ENCODE results near the gene NANOS2. TPM values are rescaled to one million over a fixed set of nuclear protein-coding genes. Genes with fewer than 3 reads are reported as not detected.

Gene NANOS2
- total and polyA plus RNA-seq, 2 of the 13 experiments (the other 11 are each of a cell fraction or from before 2014, with no cell fraction given) = not detected

DNA sequence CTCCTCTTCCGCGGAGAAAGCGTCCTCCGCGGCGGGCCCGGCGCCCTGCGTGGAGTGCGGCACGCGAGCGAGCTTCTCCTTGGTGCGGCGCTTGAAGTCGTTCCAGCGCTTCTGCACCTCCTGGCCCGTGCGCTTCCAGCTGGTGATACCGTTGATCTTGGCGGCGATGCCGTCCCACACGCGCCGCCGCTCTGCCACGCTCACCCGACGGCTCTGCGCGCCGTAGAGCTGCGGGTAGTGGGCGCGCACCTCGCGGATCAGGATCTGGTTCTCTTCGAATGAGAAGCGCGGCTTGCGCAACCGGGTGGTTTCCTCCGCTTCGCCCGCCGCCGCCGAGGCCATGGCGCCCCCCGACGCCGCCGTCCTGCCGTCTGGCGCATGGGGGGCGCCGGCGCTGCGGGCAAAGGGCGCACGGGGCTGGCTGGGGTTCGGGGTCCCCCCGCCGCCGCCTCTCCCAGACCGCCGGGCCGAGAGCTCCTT, 13.1 kb downstream of the NANOS2 start (continued):
- TF ChIP-seq, protein P1, sequence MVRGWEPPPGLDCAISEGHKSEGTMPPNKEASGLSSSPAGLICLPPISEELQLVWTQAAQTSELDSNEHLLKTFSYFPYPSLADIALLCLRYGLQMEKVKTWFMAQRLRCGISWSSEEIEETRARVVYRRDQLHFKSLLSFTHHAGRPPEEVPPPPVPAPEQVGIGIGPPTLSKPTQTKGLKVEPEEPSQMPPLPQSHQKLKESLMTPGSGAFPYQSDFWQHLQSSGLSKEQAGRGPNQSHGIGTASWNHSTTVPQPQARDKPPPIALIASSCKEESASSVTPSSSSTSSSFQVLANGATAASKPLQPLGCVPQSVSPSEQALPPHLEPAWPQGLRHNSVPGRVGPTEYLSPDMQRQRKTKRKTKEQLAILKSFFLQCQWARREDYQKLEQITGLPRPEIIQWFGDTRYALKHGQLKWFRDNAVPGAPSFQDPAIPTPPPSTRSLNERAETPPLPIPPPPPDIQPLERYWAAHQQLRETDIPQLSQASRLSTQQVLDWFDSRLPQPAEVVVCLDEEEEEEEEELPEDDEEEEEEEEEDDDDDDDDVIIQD (CRISPR knock-in tag; IDR thresholded peaks at IDR 0.05; ENCODE audit: low read depth) = no peak
- TF ChIP-seq, protein P2, sequence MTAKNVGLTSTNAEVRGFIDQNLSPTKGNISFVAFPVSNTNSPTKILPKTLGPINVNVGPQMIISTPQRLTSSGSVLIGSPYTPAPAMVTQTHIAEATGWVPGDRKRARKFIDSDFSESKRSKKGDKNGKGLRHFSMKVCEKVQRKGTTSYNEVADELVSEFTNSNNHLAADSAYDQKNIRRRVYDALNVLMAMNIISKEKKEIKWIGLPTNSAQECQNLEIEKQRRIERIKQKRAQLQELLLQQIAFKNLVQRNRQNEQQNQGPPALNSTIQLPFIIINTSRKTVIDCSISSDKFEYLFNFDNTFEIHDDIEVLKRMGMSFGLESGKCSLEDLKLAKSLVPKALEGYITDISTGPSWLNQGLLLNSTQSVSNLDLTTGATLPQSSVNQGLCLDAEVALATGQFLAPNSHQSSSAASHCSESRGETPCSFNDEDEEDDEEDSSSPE (CRISPR knock-in tag; IDR thresholded peaks at IDR 0.05) = peak; percentile 34
- TF ChIP-seq PHF20 (CRISPR knock-in tag; IDR thresholded peaks at IDR 0.05) = no peak
- TF ChIP-seq, protein P3, sequence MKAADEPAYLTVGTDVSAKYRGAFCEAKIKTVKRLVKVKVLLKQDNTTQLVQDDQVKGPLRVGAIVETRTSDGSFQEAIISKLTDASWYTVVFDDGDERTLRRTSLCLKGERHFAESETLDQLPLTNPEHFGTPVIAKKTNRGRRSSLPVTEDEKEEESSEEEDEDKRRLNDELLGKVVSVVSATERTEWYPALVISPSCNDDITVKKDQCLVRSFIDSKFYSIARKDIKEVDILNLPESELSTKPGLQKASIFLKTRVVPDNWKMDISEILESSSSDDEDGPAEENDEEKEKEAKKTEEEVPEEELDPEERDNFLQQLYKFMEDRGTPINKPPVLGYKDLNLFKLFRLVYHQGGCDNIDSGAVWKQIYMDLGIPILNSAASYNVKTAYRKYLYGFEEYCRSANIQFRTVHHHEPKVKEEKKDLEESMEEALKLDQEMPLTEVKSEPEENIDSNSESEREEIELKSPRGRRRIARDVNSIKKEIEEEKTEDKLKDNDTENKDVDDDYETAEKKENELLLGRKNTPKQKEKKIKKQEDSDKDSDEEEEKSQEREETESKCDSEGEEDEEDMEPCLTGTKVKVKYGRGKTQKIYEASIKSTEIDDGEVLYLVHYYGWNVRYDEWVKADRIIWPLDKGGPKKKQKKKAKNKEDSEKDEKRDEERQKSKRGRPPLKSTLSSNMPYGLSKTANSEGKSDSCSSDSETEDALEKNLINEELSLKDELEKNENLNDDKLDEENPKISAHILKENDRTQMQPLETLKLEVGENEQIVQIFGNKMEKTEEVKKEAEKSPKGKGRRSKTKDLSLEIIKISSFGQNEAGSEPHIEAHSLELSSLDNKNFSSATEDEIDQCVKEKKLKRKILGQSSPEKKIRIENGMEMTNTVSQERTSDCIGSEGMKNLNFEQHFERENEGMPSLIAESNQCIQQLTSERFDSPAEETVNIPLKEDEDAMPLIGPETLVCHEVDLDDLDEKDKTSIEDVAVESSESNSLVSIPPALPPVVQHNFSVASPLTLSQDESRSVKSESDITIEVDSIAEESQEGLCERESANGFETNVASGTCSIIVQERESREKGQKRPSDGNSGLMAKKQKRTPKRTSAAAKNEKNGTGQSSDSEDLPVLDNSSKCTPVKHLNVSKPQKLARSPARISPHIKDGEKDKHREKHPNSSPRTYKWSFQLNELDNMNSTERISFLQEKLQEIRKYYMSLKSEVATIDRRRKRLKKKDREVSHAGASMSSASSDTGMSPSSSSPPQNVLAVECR (CRISPR knock-in tag; IDR thresholded peaks at IDR 0.05; ENCODE audit: borderline replicate concordance) = no peak
- TF ChIP-seq ZNF34 (CRISPR knock-in tag; IDR thresholded peaks at IDR 0.05; ENCODE audit: borderline replicate concordance) = no peak
- peak; percentile 41; the same call in 1 of the 2 replicates for TF ChIP-seq YEATS4 (CRISPR knock-in tag; IDR thresholded peaks at IDR 0.05; ENCODE audit: borderline replicate concordance)
- no peak for TF ChIP-seq ZKSCAN1 (IDR thresholded peaks at IDR 0.05; ENCODE audit: low read length)
- TF ChIP-seq SP140L (CRISPR knock-in tag; IDR thresholded peaks at IDR 0.05; ENCODE audit: borderline replicate concordance) = no peak
- TF ChIP-seq PHF5A (CRISPR knock-in tag; IDR thresholded peaks at IDR 0.05; ENCODE audit: low read depth, unreplicated experiment) = no peak
- TF ChIP-seq, protein P4, sequence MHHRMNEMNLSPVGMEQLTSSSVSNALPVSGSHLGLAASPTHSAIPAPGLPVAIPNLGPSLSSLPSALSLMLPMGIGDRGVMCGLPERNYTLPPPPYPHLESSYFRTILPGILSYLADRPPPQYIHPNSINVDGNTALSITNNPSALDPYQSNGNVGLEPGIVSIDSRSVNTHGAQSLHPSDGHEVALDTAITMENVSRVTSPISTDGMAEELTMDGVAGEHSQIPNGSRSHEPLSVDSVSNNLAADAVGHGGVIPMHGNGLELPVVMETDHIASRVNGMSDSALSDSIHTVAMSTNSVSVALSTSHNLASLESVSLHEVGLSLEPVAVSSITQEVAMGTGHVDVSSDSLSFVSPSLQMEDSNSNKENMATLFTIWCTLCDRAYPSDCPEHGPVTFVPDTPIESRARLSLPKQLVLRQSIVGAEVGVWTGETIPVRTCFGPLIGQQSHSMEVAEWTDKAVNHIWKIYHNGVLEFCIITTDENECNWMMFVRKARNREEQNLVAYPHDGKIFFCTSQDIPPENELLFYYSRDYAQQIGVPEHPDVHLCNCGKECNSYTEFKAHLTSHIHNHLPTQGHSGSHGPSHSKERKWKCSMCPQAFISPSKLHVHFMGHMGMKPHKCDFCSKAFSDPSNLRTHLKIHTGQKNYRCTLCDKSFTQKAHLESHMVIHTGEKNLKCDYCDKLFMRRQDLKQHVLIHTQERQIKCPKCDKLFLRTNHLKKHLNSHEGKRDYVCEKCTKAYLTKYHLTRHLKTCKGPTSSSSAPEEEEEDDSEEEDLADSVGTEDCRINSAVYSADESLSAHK (CRISPR knock-in tag; IDR thresholded peaks at IDR 0.05; ENCODE audit: borderline replicate concordance) = no peak
- TF ChIP-seq, protein P5, sequence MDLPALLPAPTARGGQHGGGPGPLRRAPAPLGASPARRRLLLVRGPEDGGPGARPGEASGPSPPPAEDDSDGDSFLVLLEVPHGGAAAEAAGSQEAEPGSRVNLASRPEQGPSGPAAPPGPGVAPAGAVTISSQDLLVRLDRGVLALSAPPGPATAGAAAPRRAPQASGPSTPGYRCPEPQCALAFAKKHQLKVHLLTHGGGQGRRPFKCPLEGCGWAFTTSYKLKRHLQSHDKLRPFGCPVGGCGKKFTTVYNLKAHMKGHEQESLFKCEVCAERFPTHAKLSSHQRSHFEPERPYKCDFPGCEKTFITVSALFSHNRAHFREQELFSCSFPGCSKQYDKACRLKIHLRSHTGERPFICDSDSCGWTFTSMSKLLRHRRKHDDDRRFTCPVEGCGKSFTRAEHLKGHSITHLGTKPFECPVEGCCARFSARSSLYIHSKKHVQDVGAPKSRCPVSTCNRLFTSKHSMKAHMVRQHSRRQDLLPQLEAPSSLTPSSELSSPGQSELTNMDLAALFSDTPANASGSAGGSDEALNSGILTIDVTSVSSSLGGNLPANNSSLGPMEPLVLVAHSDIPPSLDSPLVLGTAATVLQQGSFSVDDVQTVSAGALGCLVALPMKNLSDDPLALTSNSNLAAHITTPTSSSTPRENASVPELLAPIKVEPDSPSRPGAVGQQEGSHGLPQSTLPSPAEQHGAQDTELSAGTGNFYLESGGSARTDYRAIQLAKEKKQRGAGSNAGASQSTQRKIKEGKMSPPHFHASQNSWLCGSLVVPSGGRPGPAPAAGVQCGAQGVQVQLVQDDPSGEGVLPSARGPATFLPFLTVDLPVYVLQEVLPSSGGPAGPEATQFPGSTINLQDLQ (CRISPR knock-in tag; IDR thresholded peaks at IDR 0.05) = no peak
- TF ChIP-seq ZNF432 (CRISPR knock-in tag; IDR thresholded peaks at IDR 0.05; ENCODE audit: borderline replicate concordance) = no peak
- TF ChIP-seq IRF2 (CRISPR knock-in tag; IDR thresholded peaks at IDR 0.05) = no peak
- no peak for TF ChIP-seq HNF4G (IDR thresholded peaks at IDR 0.05; ENCODE audit: borderline replicate concordance, low read depth, low read length)
- no peak for TF ChIP-seq HNF4G (CRISPR knock-in tag; IDR thresholded peaks at IDR 0.05; ENCODE audit: borderline replicate concordance, low read depth)
- no peak for TF ChIP-seq RFX5 (IDR thresholded peaks at IDR 0.05; ENCODE audit: low read depth, low read length)
- no peak for TF ChIP-seq SOX13 (IDR thresholded peaks at IDR 0.05)
- no peak for TF ChIP-seq SOX13 (CRISPR knock-in tag; conservative IDR thresholded peaks at IDR 0.05 in 1 of 2, IDR thresholded peaks at IDR 0.05 in 1 of 2)

All from HepG2 (cell line).